ENCODE data around the gene DPF3.

Gene DPF3

GRCh38 chr14:72590577-72590976 lies 303.3 kb downstream of the DPF3 start:
- TF ChIP-seq CTCF (conservative IDR thresholded peaks at IDR 0.05; ENCODE audit: low read depth, low read length) = no peak
- no peak for DNase-seq (ENCODE audit: low read depth)

GRCh38 chr14:72589652-72590051 lies 304.2 kb downstream of the DPF3 start:
- H3K4me3 ChIP-seq (ENCODE audit: low read length) = no peak overlapping the region
- TF ChIP-seq CTCF (conservative IDR thresholded peaks at IDR 0.05; ENCODE audit: low read depth, low read length) = no peak
- no peak for DNase-seq (ENCODE audit: low read depth)

More at GRCh38 chr14:72590577-72590976, 303.3 kb downstream of the DPF3 start:
- no peak overlapping the region for H3K4me3 ChIP-seq (ENCODE audit: low read length)

- no peak overlapping the region for H3K4me3 ChIP-seq (ENCODE audit: low read length)
- DNase-seq (ENCODE audit: low read depth) = no peak
- TF ChIP-seq CTCF (conservative IDR thresholded peaks at IDR 0.05; ENCODE audit: low read depth, low read length) = no peak
Measured at GRCh38 chr14:72588521-72588920, 305.4 kb downstream of the DPF3 start.

- TF ChIP-seq CTCF (conservative IDR thresholded peaks at IDR 0.05; ENCODE audit: low read depth, low read length) = no peak
- no peak for DNase-seq (ENCODE audit: low read depth)
- no peak overlapping the region for H3K4me3 ChIP-seq (ENCODE audit: low read length)
Measured at GRCh38 chr14:72583316-72584272, 310.3 kb downstream of the DPF3 start.

- no peak for TF ChIP-seq CTCF (conservative IDR thresholded peaks at IDR 0.05; ENCODE audit: low read depth, low read length)
- DNase-seq (ENCODE audit: low read depth) = no peak
Measured at GRCh38 chr14:72582582-72582981, 311.3 kb downstream of the DPF3 start.

GRCh38 chr14:72578514-72578913 lies 315.4 kb downstream of the DPF3 start:
- no peak for DNase-seq (ENCODE audit: low read depth)
- H3K4me3 ChIP-seq (ENCODE audit: low read length) = no peak overlapping the region
- no peak for TF ChIP-seq CTCF (conservative IDR thresholded peaks at IDR 0.05; ENCODE audit: low read depth, low read length)

More at GRCh38 chr14:72582582-72582981, 311.3 kb downstream of the DPF3 start:
- H3K4me3 ChIP-seq (ENCODE audit: low read length) = no peak overlapping the region

- no peak overlapping the region for H3K4me3 ChIP-seq (ENCODE audit: low read length)
- DNase-seq (ENCODE audit: low read depth) = no peak
- no peak for TF ChIP-seq CTCF (conservative IDR thresholded peaks at IDR 0.05; ENCODE audit: low read depth, low read length)
Measured at GRCh38 chr14:72577521-72577920, 316.4 kb downstream of the DPF3 start.
